ENCODE results near the gene MATN4. TPM values are rescaled to one million over a fixed set of nuclear protein-coding genes. Genes with fewer than 3 reads are reported as not detected.

The MATN4 gene
- total and polyA plus RNA-seq, 12 donors, result 0.06 to 0.28 (median 0.24) TPM; not detected in 9

- ATAC-seq (no peak), DNase-seq (no peak)
- H3K4me1 ChIP-seq, result peaks cover 0 to 8% (median 0%) of the 10 kb centered on the region in 9 donors
- no peak for TF ChIP-seq CTCF (IDR thresholded peaks at IDR 0.05)
- no peak overlapping the region for H3K4me3 ChIP-seq
- no peaks in the 10 kb centered on the region for H3K9me3 ChIP-seq
- no peaks in the 10 kb centered on the region for H3K27me3 ChIP-seq
- intact Hi-C loops (cut with DNase I), result loop anchor here in 1 of 10 donors (5.0 kb wide), 1 partner anchor 38 kb away; no protein-coding TSS in a partner anchor
- WGBS, 2 donors, result 73 to 76% methylated on average over 7 of the region's 7 CpGs
- no peak overlapping the region for H3K27ac ChIP-seq
- peaks cover 0 to 96% (median 33%) of the 10 kb centered on the region in 9 donors for H3K36me3 ChIP-seq
These were observed 21.6 kb upstream of the MATN4 start for GRCh38 chr20:45329497-45330319.

GRCh38 chr20:45328451-45328850 is 20.4 kb upstream of the MATN4 start:
- Histone ChIP-seq H3K27me3 (no peaks in the 10 kb centered on the region), H3K36me3 (peaks cover 0 to 88% (median 33%) of the 10 kb centered on the region in 9 donors), H3K27ac (no peak overlapping the region), H3K4me3 (no peak overlapping the region), H3K9me3 (no peaks in the 10 kb centered on the region), H3K4me1 (peaks cover 0 to 8% (median 0%) of the 10 kb centered on the region in 9 donors)
- WGBS, 2 donors, result 93 to 94% methylated on average over 4 of the region's 4 CpGs
- ATAC-seq, result no peak
- TF ChIP-seq CTCF (IDR thresholded peaks at IDR 0.05), result no peak
- intact Hi-C loops (cut with DNase I), result loop anchor here in 1 of 10 donors (5.0 kb wide), 1 partner anchor 39 kb away; no protein-coding TSS in a partner anchor
- DNase-seq, result no peak

GRCh38 chr20:45325371-45325770 is 17.3 kb upstream of the MATN4 start:
- no peak for TF ChIP-seq CTCF (IDR thresholded peaks at IDR 0.05)
- Histone ChIP-seq H3K36me3 (peaks cover 0 to 58% (median 20%) of the 10 kb centered on the region in 9 donors), H3K27ac (no peak overlapping the region), H3K4me3 (no peak overlapping the region), H3K27me3 (no peaks in the 10 kb centered on the region), H3K4me1 (peaks cover 0 to 6% (median 0%) of the 10 kb centered on the region in 9 donors), H3K9me3 (no peaks in the 10 kb centered on the region)
- no peak for DNase-seq
- intact Hi-C loops (cut with DNase I), result loop anchor here in 1 of 10 donors (5.0 kb wide), 1 partner anchor 42 kb away; no protein-coding TSS in a partner anchor
- 53 to 62% methylated on average over 6 of the region's 6 CpGs for WGBS, 2 donors
- ATAC-seq, result peak in 1 of 8 donors; percentile 10

- H3K4me3 ChIP-seq, result no peak overlapping the region
- peaks cover 0 to 15% (median 0%) of the 10 kb centered on the region in 9 donors for H3K4me1 ChIP-seq
- TF ChIP-seq CTCF (IDR thresholded peaks at IDR 0.05), result no peak
- ATAC-seq (no peak), DNase-seq (no peak)
- H3K27ac ChIP-seq, result no peak overlapping the region
- no peaks in the 10 kb centered on the region for H3K27me3 ChIP-seq
- H3K36me3 ChIP-seq, result peaks cover 0 to 41% (median 10%) of the 10 kb centered on the region in 9 donors
- H3K9me3 ChIP-seq, result no peaks in the 10 kb centered on the region
- intact Hi-C loops (cut with DNase I), result loop anchor here in 8 of 10 donors (2.0 to 5.0 kb wide), 7 partner anchors 34 to 447 kb away; partner anchors contain the start of gene SYS1 (in 2 of the 8)
These were observed 15.6 kb upstream of the MATN4 start for GRCh38 chr20:45323731-45324130.
